Colon (tissue), 2 donors: Measurements from ENCODE around the gene GPR17.

Source experiments
- FAIRE-seq: peaks from 2 replicates; lab custom pipeline; 2012; peaks lifted over from hg19 to GRCh38; lab: Jason Lieb, UNC
- donor health status: control.
- donor health status: control.

GPR17 gene

GRCh38 chr2:127645395-127646291 is at the start of gene GPR17:
GPR17 (plus strand) TSS chr2:127646153; CDS start chr2:127650736, 4,583 bp downstream.
- FAIRE-seq: no peak

GRCh38 chr2:127596311-127597045 is 49.5 kb upstream of the GPR17 start:
- FAIRE-seq: no peak

- no peak for FAIRE-seq
Measured at GRCh38 chr2:127597046-127597983, 48.6 kb upstream of the GPR17 start.

GRCh38 chr2:127597984-127598380 is 48.0 kb upstream of the GPR17 start:
- no peak for FAIRE-seq

GRCh38 chr2:127598711-127599110 is 47.2 kb upstream of the GPR17 start:
- FAIRE-seq: no peak

GRCh38 chr2:127599211-127599610 is 46.7 kb upstream of the GPR17 start:
- FAIRE-seq: no peak

- no peak for FAIRE-seq
Measured at GRCh38 chr2:127604986-127605385, 41.0 kb upstream of the GPR17 start.

- FAIRE-seq: no peak
Measured at GRCh38 chr2:127605691-127606263, 40.2 kb upstream of the GPR17 start.

- FAIRE-seq: no peak
Measured at GRCh38 chr2:127606625-127607398, 39.1 kb upstream of the GPR17 start.

GRCh38 chr2:127607399-127607908 is 38.5 kb upstream of the GPR17 start:
- FAIRE-seq: no peak

- no peak for FAIRE-seq
Measured at GRCh38 chr2:127608061-127609030, 37.6 kb upstream of the GPR17 start.

- FAIRE-seq: no peak
Measured at GRCh38 chr2:127609031-127609751, 36.8 kb upstream of the GPR17 start.

- no peak for FAIRE-seq
Measured at GRCh38 chr2:127609818-127610217, 36.1 kb upstream of the GPR17 start.

GRCh38 chr2:127610561-127610960 is 35.4 kb upstream of the GPR17 start:
- FAIRE-seq: no peak

GRCh38 chr2:127611076-127611925 is 34.7 kb upstream of the GPR17 start:
- FAIRE-seq: no peak

GRCh38 chr2:127612111-127612822 is 33.7 kb upstream of the GPR17 start:
- no peak for FAIRE-seq

GRCh38 chr2:127614246-127614645 is 31.7 kb upstream of the GPR17 start:
- FAIRE-seq: no peak
